Stimulated activated CD4-positive, alpha-beta T cell treated with anti-CD3 and anti-CD28 coated beads, Interleukin-12 subunit alpha, Interleukin-12 subunit beta, amount 100 ng/mL, for 24 hours (primary cell): ENCODE measurements around the gene KLHL28.
A peak's percentile ranks its signal among the peaks of the same experiment; 100 is the strongest.

ENCODE experiments used
- DNase-seq, 2 experiments: peaks; one replicate each; pipeline ENCODE4 v3.0.0-alpha.2; 2020; ENCODE audit warnings: low read depth in 2 of 2

KLHL28 gene, protein sequence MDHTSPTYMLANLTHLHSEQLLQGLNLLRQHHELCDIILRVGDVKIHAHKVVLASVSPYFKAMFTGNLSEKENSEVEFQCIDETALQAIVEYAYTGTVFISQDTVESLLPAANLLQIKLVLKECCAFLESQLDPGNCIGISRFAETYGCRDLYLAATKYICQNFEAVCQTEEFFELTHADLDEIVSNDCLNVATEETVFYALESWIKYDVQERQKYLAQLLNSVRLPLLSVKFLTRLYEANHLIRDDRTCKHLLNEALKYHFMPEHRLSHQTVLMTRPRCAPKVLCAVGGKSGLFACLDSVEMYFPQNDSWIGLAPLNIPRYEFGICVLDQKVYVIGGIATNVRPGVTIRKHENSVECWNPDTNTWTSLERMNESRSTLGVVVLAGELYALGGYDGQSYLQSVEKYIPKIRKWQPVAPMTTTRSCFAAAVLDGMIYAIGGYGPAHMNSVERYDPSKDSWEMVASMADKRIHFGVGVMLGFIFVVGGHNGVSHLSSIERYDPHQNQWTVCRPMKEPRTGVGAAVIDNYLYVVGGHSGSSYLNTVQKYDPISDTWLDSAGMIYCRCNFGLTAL

GRCh38 chr14:44961554-44962333 lies at the start of gene KLHL28, which contains the start of gene TOGARAM1:
TSS of gene KLHL28 (minus strand) at chr14:44961947. CDS start at chr14:44945928, 16,019 bp downstream.
TSS of gene TOGARAM1 (plus strand) at chr14:44962190. CDS start at chr14:44962422, 232 bp downstream.
- DNase-seq = peak; percentile 90 to 91

DNA sequence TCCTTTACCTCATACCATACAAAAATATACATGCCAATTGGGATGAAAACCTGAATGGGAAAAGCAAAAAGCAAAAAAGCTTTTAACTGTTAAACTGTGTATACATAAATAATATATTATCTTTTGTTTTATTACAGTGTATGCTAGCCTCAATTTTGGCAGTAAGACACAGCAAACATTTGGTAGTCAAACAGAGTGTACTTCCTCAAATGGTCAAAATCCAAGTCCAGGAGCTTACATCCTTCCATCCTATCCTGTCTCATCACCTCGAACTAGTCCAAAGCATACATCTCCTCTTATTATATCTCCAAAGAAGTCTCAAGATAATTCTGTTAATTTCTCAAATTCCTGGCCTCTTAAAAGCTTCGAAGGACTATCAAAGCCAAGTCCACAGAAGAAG lies 42.2 kb upstream of the KLHL28 start:
- DNase-seq = no peak

DNA sequence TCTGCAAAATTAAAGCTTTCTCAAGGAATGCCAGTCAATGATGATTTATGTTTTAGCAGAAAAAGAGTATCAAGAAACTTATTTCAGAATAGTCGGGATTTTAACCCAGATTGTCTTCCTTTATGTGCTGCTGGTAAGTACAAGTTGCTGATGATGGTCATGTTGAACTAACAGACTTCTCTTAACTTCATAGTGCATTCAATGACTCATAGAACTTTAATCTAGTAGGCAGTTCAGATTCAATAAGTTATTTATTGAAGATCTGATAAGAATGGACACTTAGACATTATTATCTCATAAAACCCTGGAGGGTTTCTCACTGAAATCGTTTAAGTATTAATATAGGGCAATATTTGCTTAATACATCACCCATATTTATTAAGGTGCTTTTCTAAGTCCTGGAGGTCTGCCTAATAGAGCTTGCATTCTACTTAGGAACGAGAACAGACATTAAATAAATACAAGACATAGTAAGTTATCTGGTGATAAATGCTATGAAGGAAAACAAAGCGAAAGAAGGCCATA lies 34.1 kb upstream of the KLHL28 start:
- DNase-seq = no peak

DNA sequence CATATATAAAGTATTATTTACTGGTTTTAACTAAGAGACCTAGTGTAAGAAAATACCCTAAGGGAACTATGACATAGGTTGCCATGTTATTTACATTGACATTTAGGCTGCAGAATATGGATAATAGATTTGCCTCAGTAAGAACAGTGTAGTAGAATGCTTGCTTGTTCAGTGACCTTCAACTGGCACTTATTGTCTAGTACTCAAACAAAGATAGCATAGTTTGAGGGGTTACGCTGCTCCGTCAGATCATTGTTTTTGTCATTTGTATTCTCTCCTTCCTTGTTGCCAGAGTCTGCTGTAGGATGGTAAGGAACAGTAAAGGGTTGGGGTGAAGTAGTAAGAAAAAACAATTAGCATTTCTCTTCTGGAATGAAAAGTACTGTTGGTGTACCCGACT lies 33.4 kb upstream of the KLHL28 start:
- DNase-seq = no peak

GRCh38 chr14:44990533-44990932 lies 28.8 kb upstream of the KLHL28 start:
- no peak for DNase-seq

GRCh38 chr14:44989497-44990440 lies 28.0 kb upstream of the KLHL28 start:
- DNase-seq = no peak

DNA sequence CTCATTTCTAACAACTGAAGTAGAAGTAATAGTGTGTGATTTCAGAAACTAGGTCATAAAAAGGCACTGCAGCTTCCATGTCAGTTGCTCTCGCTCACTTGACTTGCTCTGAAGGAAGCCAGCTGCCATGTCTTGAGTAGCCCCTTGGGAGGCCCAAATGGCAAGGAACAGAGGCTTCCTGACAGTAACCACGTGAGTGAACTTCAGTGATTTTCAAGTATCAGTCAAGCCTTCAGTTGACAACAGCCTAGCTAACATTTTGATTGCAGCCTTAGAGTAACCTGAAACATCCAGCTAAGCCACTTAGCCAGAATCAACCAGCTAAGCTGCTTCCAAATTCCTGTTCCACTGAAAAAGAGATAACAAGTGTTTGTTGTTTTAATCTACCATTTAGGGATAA lies 26.9 kb upstream of the KLHL28 start:
- no peak for DNase-seq

DNA sequence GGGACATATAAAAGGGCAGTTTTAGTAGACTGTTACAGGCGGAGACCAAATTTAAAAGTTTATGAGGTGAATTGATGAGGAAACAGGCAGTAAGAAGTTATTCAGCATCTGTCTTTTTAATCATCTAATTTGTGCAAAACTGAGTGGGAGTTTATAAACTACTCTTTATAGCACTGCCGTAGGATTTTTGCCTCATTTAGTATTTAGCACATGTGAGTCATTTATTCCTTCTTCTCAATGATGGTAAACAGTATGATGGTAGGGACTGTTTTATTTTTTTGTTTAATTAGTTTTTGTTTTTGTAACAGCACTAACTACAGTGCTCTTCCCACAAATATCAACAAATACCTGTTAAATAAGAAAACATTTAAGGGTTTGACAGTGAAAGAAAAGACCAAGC lies 20.8 kb upstream of the KLHL28 start:
- DNase-seq = no peak

DNA sequence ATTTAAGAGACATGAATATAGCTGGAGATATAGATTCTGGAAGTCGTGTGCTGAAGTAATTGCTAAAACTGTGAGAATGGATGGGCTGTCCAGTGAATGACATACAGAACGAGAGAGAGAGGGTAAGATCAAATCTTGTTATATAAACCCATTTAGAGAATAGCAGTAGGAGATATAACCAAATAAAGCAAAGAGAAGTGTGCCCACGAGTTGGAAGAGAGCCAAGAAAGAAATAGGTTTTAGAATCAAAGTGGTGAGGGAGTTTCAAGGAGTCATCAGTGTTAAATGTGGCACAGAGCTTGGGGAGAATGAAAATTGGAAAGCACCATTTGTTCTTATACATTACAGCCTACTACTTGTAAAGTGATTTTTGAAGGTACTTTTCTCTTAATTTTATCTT lies 19.5 kb upstream of the KLHL28 start:
- no peak for DNase-seq

GRCh38 chr14:44979740-44980356 lies 18.1 kb upstream of the KLHL28 start:
- DNase-seq = no peak

- DNase-seq = no peak
Measured at GRCh38 chr14:44979273-44979672, 17.5 kb upstream of the KLHL28 start.

DNA sequence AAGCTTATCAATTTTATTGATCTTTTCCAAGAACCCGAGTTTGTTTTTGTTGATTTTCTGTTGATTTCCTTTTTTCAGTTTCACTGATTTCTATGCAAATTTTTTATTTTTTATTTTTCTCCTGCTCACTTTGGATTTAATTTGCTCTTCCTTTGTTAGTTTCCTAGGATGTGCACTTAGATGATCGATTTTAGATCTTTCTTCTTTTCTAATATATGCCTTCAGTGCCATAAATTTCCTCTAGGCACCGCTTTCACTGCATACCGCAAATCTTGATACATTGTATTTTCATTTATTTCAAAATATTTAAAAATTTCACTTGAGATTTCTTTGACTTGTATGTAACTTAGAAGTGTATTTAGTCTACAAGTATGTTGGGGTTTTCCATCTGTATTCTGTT lies 9.7 kb upstream of the KLHL28 start:
- DNase-seq = no peak

- DNase-seq = no peak
Measured at GRCh38 chr14:44970907-44971306, 9.2 kb upstream of the KLHL28 start.

DNA sequence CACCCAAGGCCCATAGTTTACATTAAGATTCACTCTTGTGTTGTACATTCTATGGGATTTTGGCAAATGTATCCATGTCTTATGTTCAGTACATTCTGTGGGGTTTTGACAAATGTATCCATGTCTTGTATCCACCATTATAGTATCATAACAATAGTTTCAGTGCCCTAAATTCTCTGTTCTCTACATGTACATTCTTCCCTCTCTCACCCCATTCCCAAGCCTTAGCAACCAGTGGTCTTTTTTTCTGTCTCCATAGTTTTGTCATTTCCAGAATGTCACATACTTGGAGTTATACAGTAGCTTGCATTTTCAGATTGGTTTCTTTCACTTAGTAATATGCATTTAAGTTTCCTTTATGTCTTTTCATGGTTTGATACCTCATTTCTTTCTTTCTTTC lies 7.0 kb upstream of the KLHL28 start:
- DNase-seq = no peak

- DNase-seq = no peak
Measured at GRCh38 chr14:44966601-44967336, 5.0 kb upstream of the KLHL28 start.

GRCh38 chr14:44963775-44964380 lies 2.1 kb upstream of the KLHL28 start:
- no peak for DNase-seq

GRCh38 chr14:44963044-44963528 lies 1.3 kb upstream of the KLHL28 start:
- DNase-seq = no peak

GRCh38 chr14:44962334-44963043 lies 742 bp upstream of the KLHL28 start:
- peak in 1 of 2 experiments; percentile 6 for DNase-seq

- peak; percentile 36 to 41 for DNase-seq
Measured at GRCh38 chr14:44961151-44961553, 595 bp downstream of the KLHL28 start.
